Smooth muscle cell (in vitro differentiated cells): ENCODE results near the gene GNA12. TPM values are rescaled to one million over a fixed set of nuclear protein-coding genes. Genes with fewer than 3 reads are reported as not detected.
A peak's percentile ranks its signal among the peaks of the same experiment; 100 is the strongest.

Experiments used
- DNase-seq: peaks from one replicate; lab custom pipeline; 2025; ENCODE audit not compliant: unreplicated experiment; lab: John Stamatoyannopoulos, UW
- H2AFZ ChIP-seq: fragments of 200-600 bp; sonication (generic); 2 replicates; pipeline ENCODE4 v1.6.0; 2016; ENCODE audit warnings: antibody characterized with exemption, low read depth, mild to moderate bottlenecking
- H3F3A ChIP-seq: fragments of 200-600 bp; sonication (generic); 2 replicates; pipeline ENCODE4 v1.6.0; 2017; ENCODE audit warnings: antibody characterized with exemption, low read depth
- H3K27ac ChIP-seq: fragments of 200-600 bp; sonication (generic); 2 replicates; pipeline ENCODE4 v1.5.1; 2016; ENCODE audit warnings: low read depth, mild to moderate bottlenecking
- H3K27me3 ChIP-seq: fragments of 200-600 bp; sonication (generic); 2 replicates; pipeline ENCODE4 v1.6.1; 2016; ENCODE audit warnings: low read depth, mild to moderate bottlenecking
- H3K36me3 ChIP-seq: fragments of 200-600 bp; sonication (generic); 2 replicates; pipeline ENCODE4 v1.5.1; 2016; ENCODE audit warnings: low read depth
- H3K4me1 ChIP-seq: fragments of 200-600 bp; sonication (generic); 2 replicates; pipeline ENCODE4 v1.5.1; 2016; ENCODE audit warnings: low read depth
- H3K4me2 ChIP-seq: fragments of 200-600 bp; sonication (generic); 2 replicates; pipeline ENCODE4 v1.6.0; 2016; ENCODE audit warnings: mild to moderate bottlenecking
- H3K4me3 ChIP-seq: fragments of 200-600 bp; sonication (generic); 2 replicates; pipeline ENCODE4 v1.5.1; 2016; ENCODE audit warnings: mild to moderate bottlenecking
- H3K79me2 ChIP-seq: fragments of 200-600 bp; sonication (generic); 2 replicates; pipeline ENCODE4 v1.6.0; 2016; ENCODE audit warnings: low read depth, mild to moderate bottlenecking
- H3K9ac ChIP-seq: fragments of 200-600 bp; sonication (generic); 2 replicates; pipeline ENCODE4 v1.6.0; 2016; ENCODE audit warnings: low read depth
- H3K9me3 ChIP-seq: fragments of 200-600 bp; sonication (generic); replicated peaks from 2 replicates; pipeline ENCODE4 v1.5.1; 2016; ENCODE audit warnings: low read depth
- H4K20me1 ChIP-seq: fragments of 200-600 bp; sonication (generic); 2 replicates; pipeline ENCODE4 v1.6.0; 2016; ENCODE audit warnings: low read depth
- CTCF ChIP-seq: fragments of 200-600 bp; sonication (generic); IDR thresholded peaks from 2 replicates; pipeline ENCODE4 v1.5.1; 2017; ENCODE audit warnings: borderline replicate concordance, mild to moderate bottlenecking, antibody characterized with exemption; ENCODE audit not compliant: insufficient read depth, poor library complexity, severe bottlenecking
- WGBS: methylation state at CpG from one replicate; pipeline ENCODE4 v1.1.7; 2016; ENCODE audit warnings: low lambda C conversion rate; 5-methylcytosine and 5-hydroxymethylcytosine counted together
- polyA plus RNA-seq: library from polyadenylated mRNA; unstranded; fragments of >200 nt; fragmentation: Nextera tagmentation; extraction: Ambion mirVana; gene quantifications from 2 replicates; pipeline ENCODE4 v1.2.1, GENCODE V29; 2016
- total RNA-seq: library from RNA; depleted of rRNA; stranded (reverse); fragments of >200 nt; gene quantifications from 2 replicates; pipeline ENCODE4 v1.2.3, GENCODE V29; 2014

GNA12 gene
- total and polyA plus RNA-seq, 2 experiments from 2014 or later = 20.3 to 34.7 TPM

GRCh38 chr7:2802101-2802500 is 42.0 kb downstream of the GNA12 start:
- peak overlapping the region; percentile 86 for H3K4me2 ChIP-seq
- H3K9ac ChIP-seq = peak overlapping the region; percentile 60
- H3F3A ChIP-seq = peaks cover 19% of the 10 kb centered on the region
- no peak for TF ChIP-seq CTCF
- H4K20me1 ChIP-seq = peaks cover 76% of the 10 kb centered on the region
- WGBS = 14% methylated on average over 2 of the region's 2 CpGs
- H3K79me2 ChIP-seq = peaks cover 82% of the 10 kb centered on the region
- H3K27me3 ChIP-seq = no peaks in the 10 kb centered on the region
- peaks cover 50% of the 10 kb centered on the region for H3K4me1 ChIP-seq
- no peak for DNase-seq
- H3K36me3 ChIP-seq = no peaks in the 10 kb centered on the region
- H2AFZ ChIP-seq = no peak overlapping the region
- H3K9me3 ChIP-seq = no peaks in the 10 kb centered on the region
- H3K4me3 ChIP-seq = peak overlapping the region; percentile 36
- H3K27ac ChIP-seq = peak overlapping the region; percentile 90

- 86% methylated on average over 16 of the region's 16 CpGs for WGBS
- TF ChIP-seq CTCF = no peak
- Histone ChIP-seq H3K4me2 (peak overlapping the region; percentile 86), H4K20me1 (peaks cover 77% of the 10 kb centered on the region), H3K36me3 (no peaks in the 10 kb centered on the region), H3K79me2 (peaks cover 82% of the 10 kb centered on the region), H3F3A (peaks cover 19% of the 10 kb centered on the region), H3K9ac (peak overlapping the region; percentile 59), H2AFZ (no peak overlapping the region), H3K4me3 (peak overlapping the region; percentile 8), H3K27me3 (no peaks in the 10 kb centered on the region), H3K9me3 (no peaks in the 10 kb centered on the region), H3K4me1 (peaks cover 43% of the 10 kb centered on the region), H3K27ac (peak overlapping the region; percentile 90)
- no peak for DNase-seq
These were observed 43.0 kb downstream of the GNA12 start for GRCh38 chr7:2800931-2801688.

- Histone ChIP-seq H3K4me3 (no peak overlapping the region), H3F3A (peaks cover 13% of the 10 kb centered on the region), H3K79me2 (peaks cover 83% of the 10 kb centered on the region), H3K9me3 (no peaks in the 10 kb centered on the region), H3K4me2 (no peak overlapping the region), H3K27ac (peak overlapping the region; percentile 90), H2AFZ (no peak overlapping the region), H3K27me3 (no peaks in the 10 kb centered on the region), H4K20me1 (peaks cover 73% of the 10 kb centered on the region), H3K36me3 (no peaks in the 10 kb centered on the region), H3K9ac (no peak overlapping the region), H3K4me1 (peaks cover 43% of the 10 kb centered on the region)
- WGBS = 94% methylated on average over 14 of the region's 14 CpGs
- DNase-seq = no peak
- TF ChIP-seq CTCF = no peak
These were observed 43.7 kb downstream of the GNA12 start for GRCh38 chr7:2800220-2800930.
